GM13976 (cell line): ENCODE results near the gene OMD.

Experiments
- DNase-seq: peaks from one replicate; pipeline ENCODE4 v3.0.0; 2012; ENCODE audit warnings: low spot score
- CTCF ChIP-seq: IDR thresholded peaks from 2 replicates; pipeline ENCODE4 v1.5.1; 2012; ENCODE audit warnings: borderline replicate concordance, mild to moderate bottlenecking; ENCODE audit not compliant: insufficient read depth; ENCODE audit errors: extremely low read depth, missing control alignments, control extremely low read depth
- in situ Hi-C: fragments of 300-500 bp; cut with MboI; formaldehyde crosslinking; loops from one replicate; pipeline ENCODE4 v1.12.0; 2022; ENCODE audit warnings: low sequenced_read_pairs, mixed read lengths, inconsistent platforms; ENCODE audit not compliant: unreplicated experiment

The OMD gene

GRCh38 chr9:92393686-92394085 is 30.6 kb downstream of the OMD start:
- no peak for TF ChIP-seq CTCF

GRCh38 chr9:92392690-92393089 is 31.6 kb downstream of the OMD start:
- no peak for DNase-seq
- no peak for TF ChIP-seq CTCF
- in situ Hi-C loops, result no loop called here

More at GRCh38 chr9:92393686-92394085, 30.6 kb downstream of the OMD start:
- no peak for DNase-seq
- in situ Hi-C loops, result no loop called here

GRCh38 chr9:92385953-92386352 is 38.3 kb downstream of the OMD start:
- in situ Hi-C loops, result no loop called here
- TF ChIP-seq CTCF, result no peak
- no peak for DNase-seq

GRCh38 chr9:92385477-92385876 is 38.8 kb downstream of the OMD start:
- in situ Hi-C loops, result no loop called here
- no peak for DNase-seq
- TF ChIP-seq CTCF, result no peak

- no peak for TF ChIP-seq CTCF
- in situ Hi-C loops, result no loop called here
- DNase-seq, result no peak
These were observed 39.3 kb downstream of the OMD start for GRCh38 chr9:92385001-92385400.

GRCh38 chr9:92384375-92384774 is 39.9 kb downstream of the OMD start:
- no peak for TF ChIP-seq CTCF
- in situ Hi-C loops, result no loop called here
- no peak for DNase-seq

- in situ Hi-C loops, result no loop called here
- no peak for TF ChIP-seq CTCF
- DNase-seq, result no peak
These were observed 42.5 kb downstream of the OMD start for GRCh38 chr9:92381775-92382174.
